Activated CD8-positive, alpha-beta T cell treated with anti-CD3 and anti-CD28 coated beads, Interleukin-2, amount 10 ng/mL, durations not matched to agents 7 days and 5 days (primary cell): Measurements from ENCODE around the gene LYPD6. TPM values are rescaled to one million over a fixed set of nuclear protein-coding genes. Genes with fewer than 3 reads are reported as not detected.

Experiments
- ATAC-seq: fragments of 150-1000 bp; cut with Tn5 transposase; one replicate; pipeline ENCODE4 v1.10.0; 2021; ENCODE audit warnings: moderate library complexity
- CTCF ChIA-PET: fragments of 350-600 bp; sonication (Branson Sonifier 250); formaldehyde crosslinking; loops from one replicate; lab custom pipeline; 2021; ENCODE audit warnings: antibody characterized with exemption; lab: Charles Lee
- POLR2A ChIA-PET: fragments of 350-600 bp; sonication (Branson Sonifier 250); formaldehyde crosslinking; loops from one replicate; lab custom pipeline; 2021; ENCODE audit warnings: antibody characterized with exemption; lab: Charles Lee
- DNase-seq: peaks from one replicate; pipeline ENCODE4 v3.0.0-alpha.2; 2020
- H3K27ac Mint-ChIP-seq: one replicate; pipeline ENCODE4 v1.8.0; 2021; ENCODE audit warnings: mild to moderate bottlenecking, mixed read lengths
- H3K27me3 Mint-ChIP-seq: one replicate; pipeline ENCODE4 v1.8.0; 2021; ENCODE audit warnings: low read depth, mixed read lengths
- H3K36me3 Mint-ChIP-seq: one replicate; pipeline ENCODE4 v1.8.0; 2021; ENCODE audit warnings: low read depth, mixed read lengths
- H3K4me1 Mint-ChIP-seq: one replicate; pipeline ENCODE4 v1.8.0; 2021; ENCODE audit warnings: low read depth, mixed read lengths
- H3K4me3 Mint-ChIP-seq: one replicate; pipeline ENCODE4 v1.8.0; 2021; ENCODE audit warnings: mild to moderate bottlenecking, mixed read lengths
- H3K9me3 Mint-ChIP-seq: one replicate; pipeline ENCODE4 v1.8.0; 2022; ENCODE audit warnings: mixed read lengths; ENCODE audit not compliant: insufficient read depth
- total RNA-seq, 2 experiments: library from RNA; stranded (reverse); gene quantifications; one replicate each; pipeline ENCODE4 v1.2.3, GENCODE V29; 2021

Gene LYPD6
- total RNA-seq, 2 experiments from 2014 or later = not detected

- H3K27ac Mint-ChIP-seq = no peak overlapping the region
- no peaks in the 10 kb centered on the region for H3K9me3 Mint-ChIP-seq
- H3K4me1 Mint-ChIP-seq = no peaks in the 10 kb centered on the region
- no peaks in the 10 kb centered on the region for H3K36me3 Mint-ChIP-seq
- ChIA-PET POLR2A (no interaction called here), CTCF (no interaction called here)
- H3K27me3 Mint-ChIP-seq = peaks cover 4% of the 10 kb centered on the region
- ATAC-seq (no peak), DNase-seq (no peak)
- no peak overlapping the region for H3K4me3 Mint-ChIP-seq
These were observed 55.0 kb downstream of the LYPD6 start for GRCh38 chr2:149385350-149385749.

- Mint-ChIP-seq H3K27me3 (peaks cover 3% of the 10 kb centered on the region), H3K27ac (no peak overlapping the region), H3K36me3 (no peaks in the 10 kb centered on the region), H3K9me3 (no peaks in the 10 kb centered on the region), H3K4me1 (no peaks in the 10 kb centered on the region), H3K4me3 (no peak overlapping the region)
- ATAC-seq (no peak), DNase-seq (no peak)
- ChIA-PET CTCF (no interaction called here), POLR2A (no interaction called here)
These were observed 57.0 kb downstream of the LYPD6 start for GRCh38 chr2:149387411-149387810.

GRCh38 chr2:149388120-149388816 lies 57.9 kb downstream of the LYPD6 start:
- ChIA-PET CTCF (no interaction called here), POLR2A (no interaction called here)
- Mint-ChIP-seq H3K27ac (no peak overlapping the region), H3K9me3 (no peaks in the 10 kb centered on the region), H3K4me1 (no peaks in the 10 kb centered on the region), H3K4me3 (no peak overlapping the region), H3K36me3 (no peaks in the 10 kb centered on the region), H3K27me3 (peaks cover 3% of the 10 kb centered on the region)
- ATAC-seq = no peak
- DNase-seq = no peak

GRCh38 chr2:149389506-149390167 lies 59.2 kb downstream of the LYPD6 start:
- H3K27me3 Mint-ChIP-seq = peaks cover 3% of the 10 kb centered on the region
- no peak overlapping the region for H3K27ac Mint-ChIP-seq
- no peaks in the 10 kb centered on the region for H3K4me1 Mint-ChIP-seq
- POLR2A ChIA-PET = no interaction called here
- no peak overlapping the region for H3K4me3 Mint-ChIP-seq
- CTCF ChIA-PET = no interaction called here
- no peak for ATAC-seq
- no peaks in the 10 kb centered on the region for H3K9me3 Mint-ChIP-seq
- no peak for DNase-seq
- no peaks in the 10 kb centered on the region for H3K36me3 Mint-ChIP-seq

- ATAC-seq (no peak), DNase-seq (no peak)
- Mint-ChIP-seq H3K27ac (no peak overlapping the region), H3K36me3 (no peaks in the 10 kb centered on the region), H3K27me3 (peaks cover 6% of the 10 kb centered on the region), H3K4me3 (no peak overlapping the region), H3K4me1 (no peaks in the 10 kb centered on the region), H3K9me3 (no peaks in the 10 kb centered on the region)
- POLR2A ChIA-PET = no interaction called here
- CTCF ChIA-PET = no interaction called here
These were observed 63.2 kb downstream of the LYPD6 start for GRCh38 chr2:149393614-149394013.

GRCh38 chr2:149394864-149395263 lies 64.5 kb downstream of the LYPD6 start:
- H3K4me1 Mint-ChIP-seq = no peaks in the 10 kb centered on the region
- no peak overlapping the region for H3K4me3 Mint-ChIP-seq
- H3K36me3 Mint-ChIP-seq = no peaks in the 10 kb centered on the region
- H3K27ac Mint-ChIP-seq = no peak overlapping the region
- POLR2A ChIA-PET = no interaction called here
- no peak for ATAC-seq
- no peak for DNase-seq
- no peaks in the 10 kb centered on the region for H3K9me3 Mint-ChIP-seq
- H3K27me3 Mint-ChIP-seq = peaks cover 6% of the 10 kb centered on the region
- CTCF ChIA-PET = no interaction called here

- ATAC-seq = no peak
- no peak for DNase-seq
- Mint-ChIP-seq H3K4me1 (no peaks in the 10 kb centered on the region), H3K9me3 (no peaks in the 10 kb centered on the region), H3K4me3 (no peak overlapping the region), H3K27ac (no peak overlapping the region), H3K27me3 (peaks cover 6% of the 10 kb centered on the region), H3K36me3 (no peaks in the 10 kb centered on the region)
- ChIA-PET POLR2A (no interaction called here), CTCF (no interaction called here)
These were observed 69.7 kb downstream of the LYPD6 start for GRCh38 chr2:149399934-149400615.

- ATAC-seq = no peak
- no peak overlapping the region for H3K27ac Mint-ChIP-seq
- ChIA-PET CTCF (no interaction called here), POLR2A (no interaction called here)
- no peak for DNase-seq
- no peaks in the 10 kb centered on the region for H3K4me1 Mint-ChIP-seq
- H3K27me3 Mint-ChIP-seq = peaks cover 6% of the 10 kb centered on the region
- no peak overlapping the region for H3K4me3 Mint-ChIP-seq
- H3K9me3 Mint-ChIP-seq = no peaks in the 10 kb centered on the region
- H3K36me3 Mint-ChIP-seq = no peaks in the 10 kb centered on the region
These were observed 70.6 kb downstream of the LYPD6 start for GRCh38 chr2:149400997-149401396.

- H3K27ac Mint-ChIP-seq = no peak overlapping the region
- H3K9me3 Mint-ChIP-seq = no peaks in the 10 kb centered on the region
- no peak overlapping the region for H3K4me3 Mint-ChIP-seq
- DNase-seq (no peak), ATAC-seq (no peak)
- ChIA-PET CTCF (no interaction called here), POLR2A (interaction anchor here (0.6 to 0.7 kb wide), 2 partner anchors 500 to 1660 kb away, joined by 3 to 4 read pairs; no protein-coding TSS in a partner anchor)
- no peaks in the 10 kb centered on the region for H3K4me1 Mint-ChIP-seq
- H3K27me3 Mint-ChIP-seq = no peaks in the 10 kb centered on the region
- no peaks in the 10 kb centered on the region for H3K36me3 Mint-ChIP-seq
These were observed 79.1 kb downstream of the LYPD6 start for GRCh38 chr2:149409506-149409905.

- no peaks in the 10 kb centered on the region for H3K36me3 Mint-ChIP-seq
- DNase-seq = no peak
- ChIA-PET POLR2A (no interaction called here), CTCF (no interaction called here)
- no peaks in the 10 kb centered on the region for H3K4me1 Mint-ChIP-seq
- H3K4me3 Mint-ChIP-seq = no peak overlapping the region
- ATAC-seq = no peak
- H3K27me3 Mint-ChIP-seq = no peaks in the 10 kb centered on the region
- H3K9me3 Mint-ChIP-seq = no peaks in the 10 kb centered on the region
- H3K27ac Mint-ChIP-seq = no peak overlapping the region
These were observed 80.5 kb downstream of the LYPD6 start for GRCh38 chr2:149410701-149411484.

GRCh38 chr2:149413487-149413886 lies 83.1 kb downstream of the LYPD6 start:
- ChIA-PET CTCF (no interaction called here), POLR2A (no interaction called here)
- Mint-ChIP-seq H3K27me3 (no peaks in the 10 kb centered on the region), H3K27ac (no peak overlapping the region), H3K36me3 (no peaks in the 10 kb centered on the region), H3K4me3 (no peak overlapping the region), H3K4me1 (no peaks in the 10 kb centered on the region), H3K9me3 (no peaks in the 10 kb centered on the region)
- no peak for ATAC-seq
- no peak for DNase-seq

- ATAC-seq = no peak
- no peak for DNase-seq
- ChIA-PET POLR2A (no interaction called here), CTCF (no interaction called here)
- Mint-ChIP-seq H3K36me3 (no peaks in the 10 kb centered on the region), H3K9me3 (no peaks in the 10 kb centered on the region), H3K27me3 (no peaks in the 10 kb centered on the region), H3K4me1 (no peaks in the 10 kb centered on the region), H3K4me3 (no peak overlapping the region), H3K27ac (no peak overlapping the region)
These were observed 84.7 kb downstream of the LYPD6 start for GRCh38 chr2:149415086-149415485.
